GM12891 (cell line): ENCODE results near the gene ATRNL1.

Source experiments
- DNase-seq: peaks from one replicate; pipeline ENCODE4 v3.0.0; 2011; ENCODE audit warnings: low spot score; ENCODE audit not compliant: insufficient read length
- FAIRE-seq: peaks from 2 replicates; lab custom pipeline; 2011; peaks lifted over from hg19 to GRCh38; lab: Jason Lieb, UNC
- PAX5 ChIP-seq: IDR thresholded peaks from 2 replicates; pipeline ENCODE4 v1.6.1; 2011; ENCODE audit warnings: low read length, moderate library complexity, mild to moderate bottlenecking; ENCODE audit not compliant: insufficient read depth, severe bottlenecking
- POLR2A ChIP-seq: IDR thresholded peaks from 2 replicates; pipeline ENCODE4 v1.6.1; 2011; ENCODE audit warnings: low read depth, low read length, control low read depth
- POLR2AphosphoS5 ChIP-seq: IDR thresholded peaks from 2 replicates; pipeline ENCODE4 v1.6.1; 2011; ENCODE audit warnings: low read depth, low read length, control low read depth
- POU2F2 ChIP-seq: IDR thresholded peaks from 2 replicates; pipeline ENCODE4 v1.6.1; 2011; ENCODE audit warnings: low read depth, mild to moderate bottlenecking, control low read depth, low read length, moderate library complexity
- SPI1 ChIP-seq: IDR thresholded peaks from 2 replicates; pipeline ENCODE4 v1.6.1; 2011; ENCODE audit warnings: low read depth, low read length, control low read depth
- TAF1 ChIP-seq: IDR thresholded peaks from 2 replicates; pipeline ENCODE4 v1.6.1; 2011; ENCODE audit warnings: low read depth, low read length, control low read depth

Gene ATRNL1

GRCh38 chr10:115909962-115910731 is 817.0 kb downstream of the ATRNL1 start:
- FAIRE-seq (no peak), DNase-seq (no peak)
- TF ChIP-seq TAF1 (no peak), POU2F2 (no peak), POLR2A (no peak), POLR2AphosphoS5 (no peak), SPI1 (no peak), PAX5 (no peak)

GRCh38 chr10:115914475-115914874 is 821.3 kb downstream of the ATRNL1 start:
- FAIRE-seq = no peak
- no peak for TF ChIP-seq POLR2AphosphoS5
- TF ChIP-seq PAX5 = no peak
- no peak for TF ChIP-seq POU2F2
- TF ChIP-seq SPI1 = no peak
- TF ChIP-seq POLR2A = no peak
- TF ChIP-seq TAF1 = no peak

GRCh38 chr10:115915429-115915828 is 822.3 kb downstream of the ATRNL1 start:
- DNase-seq = no peak
- FAIRE-seq = no peak
- TF ChIP-seq POLR2AphosphoS5 (no peak), SPI1 (no peak), POU2F2 (no peak), TAF1 (no peak), PAX5 (no peak), POLR2A (no peak)

More at GRCh38 chr10:115914475-115914874, 821.3 kb downstream of the ATRNL1 start:
- no peak for DNase-seq

- no peak for TF ChIP-seq PAX5
- TF ChIP-seq POLR2A = no peak
- no peak for TF ChIP-seq SPI1
- no peak for TF ChIP-seq TAF1
- TF ChIP-seq POLR2AphosphoS5 = no peak
- no peak for TF ChIP-seq POU2F2
- no peak for FAIRE-seq
Observed at GRCh38 chr10:115918812-115919211, 825.6 kb downstream of the ATRNL1 start.

GRCh38 chr10:115921795-115922194 is 828.6 kb downstream of the ATRNL1 start:
- FAIRE-seq = no peak
- TF ChIP-seq POLR2A (no peak), SPI1 (no peak), POLR2AphosphoS5 (no peak), TAF1 (no peak), POU2F2 (no peak), PAX5 (no peak)
- no peak for DNase-seq

More at GRCh38 chr10:115918812-115919211, 825.6 kb downstream of the ATRNL1 start:
- no peak for DNase-seq

GRCh38 chr10:115931309-115931708 is 838.1 kb downstream of the ATRNL1 start:
- no peak for DNase-seq
- FAIRE-seq = no peak
- no peak for TF ChIP-seq POLR2A
- no peak for TF ChIP-seq PAX5
- TF ChIP-seq TAF1 = no peak
- no peak for TF ChIP-seq POLR2AphosphoS5
- TF ChIP-seq SPI1 = no peak
- no peak for TF ChIP-seq POU2F2

GRCh38 chr10:115932099-115932498 is 838.9 kb downstream of the ATRNL1 start:
- DNase-seq (no peak), FAIRE-seq (no peak)
- no peak for TF ChIP-seq PAX5
- TF ChIP-seq TAF1 = no peak
- TF ChIP-seq SPI1 = no peak
- TF ChIP-seq POU2F2 = no peak
- TF ChIP-seq POLR2AphosphoS5 = no peak
- TF ChIP-seq POLR2A = no peak

- DNase-seq (no peak), FAIRE-seq (no peak)
- no peak for TF ChIP-seq POLR2AphosphoS5
- TF ChIP-seq TAF1 = no peak
- TF ChIP-seq SPI1 = no peak
- no peak for TF ChIP-seq POLR2A
- no peak for TF ChIP-seq POU2F2
- TF ChIP-seq PAX5 = no peak
Observed at GRCh38 chr10:115933098-115933497, 839.9 kb downstream of the ATRNL1 start.

GRCh38 chr10:115935731-115936130 is 842.6 kb downstream of the ATRNL1 start:
- TF ChIP-seq TAF1 (no peak), PAX5 (no peak), POLR2AphosphoS5 (no peak), POLR2A (no peak), SPI1 (no peak), POU2F2 (no peak)
- no peak for FAIRE-seq
- no peak for DNase-seq
